IPS-18c (cell line): Measurements from ENCODE around the gene THSD7B.

Experiments
- H3K4me3 ChIP-seq: 2 replicates; pipeline ENCODE4 v1.7.0; 2013; ENCODE audit warnings: low read depth, mild to moderate bottlenecking, low read length, moderate library complexity; ENCODE audit not compliant: insufficient read depth
- H3K9me3 ChIP-seq: one replicate; pipeline ENCODE4 v1.6.1; 2013; ENCODE audit warnings: mild to moderate bottlenecking, low read length, moderate library complexity; ENCODE audit not compliant: control insufficient read depth, insufficient read depth

THSD7B gene

GRCh38 chr2:137154946-137155345 lies 389.6 kb downstream of the THSD7B start:
- Histone ChIP-seq H3K9me3 (no peaks in the 10 kb centered on the region), H3K4me3 (no peak overlapping the region)

GRCh38 chr2:137155356-137156104 lies 390.2 kb downstream of the THSD7B start:
- H3K9me3 ChIP-seq = no peaks in the 10 kb centered on the region

GRCh38 chr2:137156221-137156844 lies 391.0 kb downstream of the THSD7B start:
- no peaks in the 10 kb centered on the region for H3K9me3 ChIP-seq
- H3K4me3 ChIP-seq = no peak overlapping the region

More at GRCh38 chr2:137155356-137156104, 390.2 kb downstream of the THSD7B start:
- no peak overlapping the region for H3K4me3 ChIP-seq

- H3K9me3 ChIP-seq = no peaks in the 10 kb centered on the region
- H3K4me3 ChIP-seq = no peak overlapping the region
Observed at GRCh38 chr2:137157851-137158250, 392.5 kb downstream of the THSD7B start.

- Histone ChIP-seq H3K9me3 (no peaks in the 10 kb centered on the region), H3K4me3 (no peak overlapping the region)
Observed at GRCh38 chr2:137161250-137161649, 395.9 kb downstream of the THSD7B start.

- Histone ChIP-seq H3K9me3 (no peaks in the 10 kb centered on the region), H3K4me3 (no peak overlapping the region)
Observed at GRCh38 chr2:137165968-137166367, 400.6 kb downstream of the THSD7B start.

GRCh38 chr2:137167651-137168050 lies 402.3 kb downstream of the THSD7B start:
- no peaks in the 10 kb centered on the region for H3K9me3 ChIP-seq
- H3K4me3 ChIP-seq = no peak overlapping the region

- no peak overlapping the region for H3K4me3 ChIP-seq
- H3K9me3 ChIP-seq = no peaks in the 10 kb centered on the region
Observed at GRCh38 chr2:137168552-137168951, 403.2 kb downstream of the THSD7B start.

- no peak overlapping the region for H3K4me3 ChIP-seq
- no peaks in the 10 kb centered on the region for H3K9me3 ChIP-seq
Observed at GRCh38 chr2:137172162-137172561, 406.8 kb downstream of the THSD7B start.

- Histone ChIP-seq H3K9me3 (no peaks in the 10 kb centered on the region), H3K4me3 (no peak overlapping the region)
Observed at GRCh38 chr2:137173463-137173862, 408.1 kb downstream of the THSD7B start.

- Histone ChIP-seq H3K4me3 (no peak overlapping the region), H3K9me3 (no peaks in the 10 kb centered on the region)
Observed at GRCh38 chr2:137175246-137175645, 409.9 kb downstream of the THSD7B start.

GRCh38 chr2:137178951-137179377 lies 413.6 kb downstream of the THSD7B start:
- Histone ChIP-seq H3K9me3 (no peaks in the 10 kb centered on the region), H3K4me3 (no peak overlapping the region)

GRCh38 chr2:137179542-137179941 lies 414.2 kb downstream of the THSD7B start:
- Histone ChIP-seq H3K9me3 (no peaks in the 10 kb centered on the region), H3K4me3 (no peak overlapping the region)

GRCh38 chr2:137180012-137180411 lies 414.7 kb downstream of the THSD7B start:
- no peaks in the 10 kb centered on the region for H3K9me3 ChIP-seq
- no peak overlapping the region for H3K4me3 ChIP-seq

- H3K4me3 ChIP-seq = no peak overlapping the region
- no peaks in the 10 kb centered on the region for H3K9me3 ChIP-seq
Observed at GRCh38 chr2:137181370-137181769, 416.0 kb downstream of the THSD7B start.

- H3K4me3 ChIP-seq = no peak overlapping the region
- H3K9me3 ChIP-seq = no peaks in the 10 kb centered on the region
Observed at GRCh38 chr2:137182071-137182470, 416.7 kb downstream of the THSD7B start.

GRCh38 chr2:137183206-137183898 lies 418.0 kb downstream of the THSD7B start:
- H3K4me3 ChIP-seq = no peak overlapping the region
- no peaks in the 10 kb centered on the region for H3K9me3 ChIP-seq
